Measurements from ENCODE around the gene MCC. TPM values are rescaled to one million over a fixed set of nuclear protein-coding genes. Genes with fewer than 3 reads are reported as not detected.

Gene MCC
- total and polyA plus RNA-seq, 4 donors: 1.6 to 38.6 (median 11.2) TPM

DNA sequence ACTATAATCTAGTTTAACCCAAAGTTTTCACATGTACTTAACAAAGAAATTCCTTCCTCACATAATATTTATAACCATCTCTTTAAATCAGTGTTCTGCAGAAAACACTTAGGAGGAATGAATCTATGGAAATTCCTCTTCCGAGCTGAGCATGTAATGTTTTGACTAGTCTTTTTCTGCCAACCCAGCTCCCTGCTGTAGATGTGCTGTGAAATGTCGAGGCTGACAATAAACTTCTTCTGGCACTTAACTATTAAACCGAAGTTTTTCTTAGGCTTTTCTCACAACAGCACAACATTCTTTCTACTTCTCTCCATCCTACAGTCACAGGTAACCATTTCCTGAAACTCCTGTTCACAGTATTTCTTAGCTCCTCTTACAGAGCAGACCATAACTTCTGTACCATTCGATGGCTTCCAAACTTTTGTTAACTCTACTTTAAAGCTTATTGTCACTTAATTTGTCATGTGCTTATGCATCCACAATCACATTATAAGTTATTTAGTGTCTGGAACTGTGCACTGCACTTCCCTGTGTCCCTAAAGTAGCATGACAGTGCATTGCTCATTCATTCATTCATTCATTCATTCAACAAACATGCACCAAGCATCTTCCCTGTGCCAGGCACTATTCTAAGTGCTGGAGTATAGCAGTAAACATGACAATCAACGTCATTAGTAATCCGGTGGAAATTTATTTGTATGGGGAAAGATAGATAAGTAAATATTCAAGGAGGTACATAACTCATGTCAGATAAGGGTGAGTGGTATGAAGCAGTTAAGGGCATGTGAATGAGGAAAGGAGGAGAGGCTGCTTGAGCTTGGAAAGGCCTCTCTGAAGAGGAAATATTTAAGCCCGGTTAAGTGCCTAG lies 108.1 kb downstream of the MCC start:
- 39 to 51% methylated on average over 7 of the region's 7 CpGs for WGBS, 2 donors
- H3K27ac ChIP-seq (ENCODE audit: low read depth in 1 of 2, low read length in 1 of 2): no peak overlapping the region
- no peak for TF ChIP-seq CTCF (IDR thresholded peaks at IDR 0.05; ENCODE audit: control extremely low read depth, extremely low read depth)
- no peak overlapping the region for H3K4me3 ChIP-seq
- H3K9me3 ChIP-seq (ENCODE audit: control insufficient read depth in 4 of 4, insufficient read depth in 3 of 4, low read length in 3 of 4): no peaks in the 10 kb centered on the region
- peaks cover 0 to 3% (median 0%) of the 10 kb centered on the region in 3 donors for H3K27me3 ChIP-seq (ENCODE audit: control insufficient read depth in 3 of 3, insufficient read depth in 3 of 3, low read length in 2 of 3)
- H3K36me3 ChIP-seq (ENCODE audit: control insufficient read depth in 4 of 4, insufficient read depth in 4 of 4, low read length in 4 of 4): no peaks in the 10 kb centered on the region
- peak; percentile 73 for ATAC-seq (ENCODE audit: insufficient read depth, low FRiP score)
- peak in 2 of 3 donors; percentile 64 for DNase-seq
- H3K4me1 ChIP-seq (ENCODE audit: control insufficient read depth in 5 of 5, insufficient read depth in 5 of 5, low read length in 5 of 5): peaks cover 0 to 20% (median 6%) of the 10 kb centered on the region in 5 donors
- peak overlapping the region in 1 of 2 donors; percentile 59 for H3K9ac ChIP-seq (ENCODE audit: insufficient read depth in 1 of 2, low read length in 2 of 2)

DNA sequence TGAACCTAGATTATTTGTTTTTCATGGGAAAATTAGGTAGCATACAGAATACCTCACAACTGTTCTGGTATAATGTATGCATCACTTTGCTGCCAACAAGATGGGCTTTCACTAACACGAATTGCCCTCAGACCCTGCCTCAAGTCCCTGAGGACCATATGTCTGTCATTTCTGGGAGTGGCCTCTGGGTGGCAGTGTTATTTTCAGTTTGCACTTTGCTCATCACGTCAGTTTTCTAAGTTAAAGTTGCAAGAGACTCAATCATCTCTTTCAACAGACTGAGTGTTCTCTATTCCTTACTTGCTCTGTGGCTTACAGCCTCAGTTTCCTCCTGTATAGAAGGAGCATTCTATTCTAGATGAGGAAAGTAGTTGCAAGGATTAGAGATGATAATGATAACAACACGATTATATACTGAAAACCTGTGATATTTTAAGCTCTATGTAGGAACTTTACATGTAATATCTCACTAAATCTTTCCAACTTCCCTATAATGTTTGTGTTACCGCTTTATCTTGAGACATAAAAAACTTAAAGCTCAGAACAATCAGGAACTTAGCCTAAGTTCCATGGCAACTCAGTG lies 109.2 kb downstream of the MCC start:
- Histone ChIP-seq H3K9ac (ENCODE audit: insufficient read depth in 1 of 2, low read length in 2 of 2) (no peak overlapping the region), H3K36me3 (ENCODE audit: control insufficient read depth in 4 of 4, insufficient read depth in 4 of 4, low read length in 4 of 4) (no peaks in the 10 kb centered on the region), H3K9me3 (ENCODE audit: control insufficient read depth in 4 of 4, insufficient read depth in 3 of 4, low read length in 3 of 4) (no peaks in the 10 kb centered on the region), H3K4me1 (ENCODE audit: control insufficient read depth in 5 of 5, insufficient read depth in 5 of 5, low read length in 5 of 5) (peaks cover 0 to 20% (median 6%) of the 10 kb centered on the region in 5 donors), H3K27ac (ENCODE audit: low read depth in 1 of 2, low read length in 1 of 2) (no peak overlapping the region), H3K27me3 (ENCODE audit: control insufficient read depth in 3 of 3, insufficient read depth in 3 of 3, low read length in 2 of 3) (peaks cover 0 to 3% (median 0%) of the 10 kb centered on the region in 3 donors), H3K4me3 (no peak overlapping the region)
- DNase-seq (peak; percentile 59 to 81 (median 75)), ATAC-seq (ENCODE audit: insufficient read depth, low FRiP score) (peak; percentile 65)
- TF ChIP-seq CTCF (IDR thresholded peaks at IDR 0.05; ENCODE audit: control extremely low read depth, extremely low read depth): peak; percentile 48
- WGBS, 2 donors: 12% methylated on average over 4 of the region's 4 CpGs

DNA sequence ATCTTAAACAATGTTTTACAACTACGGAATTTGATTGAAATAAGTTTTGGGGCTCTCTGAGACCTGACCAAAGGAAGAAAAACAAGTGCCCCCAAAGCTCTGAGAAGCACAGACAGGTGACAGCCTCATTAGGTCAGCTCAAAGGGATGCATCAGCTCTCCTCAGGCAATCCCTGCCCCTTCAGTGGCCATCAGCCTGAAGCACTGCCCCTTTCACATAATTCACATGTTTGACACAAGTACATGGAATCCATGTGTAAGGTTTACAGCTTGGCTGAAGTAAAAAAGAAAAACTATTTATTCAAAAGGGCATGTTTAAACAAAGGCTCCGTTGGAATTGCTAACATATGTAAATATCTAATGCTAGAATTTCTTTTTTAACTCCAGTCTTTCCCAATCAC lies 109.7 kb downstream of the MCC start:
- no peak for DNase-seq
- no peak for TF ChIP-seq CTCF (IDR thresholded peaks at IDR 0.05; ENCODE audit: control extremely low read depth, extremely low read depth)
- ATAC-seq (ENCODE audit: insufficient read depth, low FRiP score): no peak
- Histone ChIP-seq H3K36me3 (ENCODE audit: control insufficient read depth in 4 of 4, insufficient read depth in 4 of 4, low read length in 4 of 4) (no peaks in the 10 kb centered on the region), H3K4me1 (ENCODE audit: control insufficient read depth in 5 of 5, insufficient read depth in 5 of 5, low read length in 5 of 5) (peaks cover 0 to 20% (median 6%) of the 10 kb centered on the region in 5 donors), H3K27me3 (ENCODE audit: control insufficient read depth in 3 of 3, insufficient read depth in 3 of 3, low read length in 2 of 3) (peaks cover 0 to 3% (median 0%) of the 10 kb centered on the region in 3 donors), H3K9ac (ENCODE audit: insufficient read depth in 1 of 2, low read length in 2 of 2) (no peak overlapping the region), H3K9me3 (ENCODE audit: control insufficient read depth in 4 of 4, insufficient read depth in 3 of 4, low read length in 3 of 4) (no peaks in the 10 kb centered on the region), H3K27ac (ENCODE audit: low read depth in 1 of 2, low read length in 1 of 2) (no peak overlapping the region), H3K4me3 (no peak overlapping the region)
- WGBS, 2 donors: 19 to 33% methylated on average over 2 of the region's 2 CpGs
